ENCODE measurements around the gene MGAT4B. TPM values are rescaled to one million over a fixed set of nuclear protein-coding genes. Genes with fewer than 3 reads are reported as not detected.

Gene MGAT4B
- total RNA-seq, 1 donor from 2014 or later, result 193 TPM

DNA sequence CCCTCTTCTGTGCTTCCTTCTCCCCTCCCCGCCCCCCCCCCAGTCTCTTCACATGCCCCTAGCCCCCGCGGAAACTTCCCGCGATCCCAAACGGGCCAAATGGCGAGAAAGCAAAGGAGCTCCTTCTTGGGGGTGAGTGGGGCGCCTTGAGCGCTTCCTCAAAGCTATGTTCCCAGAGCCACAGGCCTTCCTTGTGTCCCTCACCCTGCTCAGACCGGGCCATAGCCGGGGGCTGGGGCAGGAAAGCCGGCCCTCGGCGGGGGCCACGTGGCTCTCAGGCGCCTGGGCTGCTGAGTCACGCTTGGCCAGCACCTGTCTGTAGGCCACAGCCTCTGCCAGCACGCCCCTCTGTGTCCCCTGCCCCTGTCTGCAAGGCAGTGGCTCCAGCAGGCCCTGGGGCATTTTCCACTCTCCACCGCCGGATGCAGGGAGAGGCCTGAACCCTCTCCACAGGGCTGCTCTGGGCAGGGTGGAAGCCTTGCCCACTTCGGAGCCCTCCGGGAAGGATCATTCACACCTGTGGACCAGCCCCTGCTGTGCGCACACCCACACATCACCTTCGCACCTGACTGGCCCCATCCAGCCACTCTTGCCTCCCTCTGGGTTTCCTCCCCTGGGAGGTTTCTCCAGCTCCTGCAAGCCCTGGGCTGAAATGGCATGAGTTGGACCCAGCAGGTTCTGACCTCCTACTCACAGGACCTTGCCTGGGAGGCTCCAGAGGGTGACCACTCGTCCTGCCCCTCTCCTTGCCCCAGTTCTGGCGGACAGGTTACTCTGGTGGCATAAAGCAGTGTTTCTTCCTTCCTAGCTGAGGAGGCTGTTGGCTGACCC is 12.8 kb upstream of the MGAT4B start:
- Mint-ChIP-seq H3K27ac (ENCODE audit: unreplicated experiment) (peak overlapping the region; percentile 88), H3K27me3 (ENCODE audit: low read depth, unreplicated experiment) (no peaks in the 10 kb centered on the region), H3K9me3 (ENCODE audit: unreplicated experiment) (no peaks in the 10 kb centered on the region), H3K36me3 (ENCODE audit: low read depth, unreplicated experiment) (peaks cover 14% of the 10 kb centered on the region), H3K4me1 (ENCODE audit: low read depth, unreplicated experiment) (peaks cover 21% of the 10 kb centered on the region), H3K4me3 (ENCODE audit: unreplicated experiment) (no peak overlapping the region)
- no peaks in the 10 kb centered on the region for H3K27me3 ChIP-seq (ENCODE audit: insufficient read depth, low read length)
- H3K9ac ChIP-seq (ENCODE audit: low read length), result peak overlapping the region; percentile 97
- H3K4me1 ChIP-seq (ENCODE audit: insufficient read depth, low read length), result peaks cover 43% of the 10 kb centered on the region
- no peak overlapping the region for H3K4me3 ChIP-seq (ENCODE audit: insufficient read depth, low read depth, low read length)
- H2AFZ ChIP-seq (ENCODE audit: low read depth, low read length), result peak overlapping the region; percentile 68
- H3K79me2 ChIP-seq (ENCODE audit: insufficient read depth, low read length), result peaks cover 47% of the 10 kb centered on the region
- H3K9me3 ChIP-seq (ENCODE audit: insufficient read depth, low read depth, low read length), result no peaks in the 10 kb centered on the region
- FAIRE-seq, result no peak
- H3K36me3 ChIP-seq (ENCODE audit: insufficient read depth, low read length), result peaks cover 11% of the 10 kb centered on the region
- no peak for TF ChIP-seq EZH2 (IDR thresholded peaks at IDR 0.05; ENCODE audit: insufficient read depth, low read length)
- TF ChIP-seq, protein P1, sequence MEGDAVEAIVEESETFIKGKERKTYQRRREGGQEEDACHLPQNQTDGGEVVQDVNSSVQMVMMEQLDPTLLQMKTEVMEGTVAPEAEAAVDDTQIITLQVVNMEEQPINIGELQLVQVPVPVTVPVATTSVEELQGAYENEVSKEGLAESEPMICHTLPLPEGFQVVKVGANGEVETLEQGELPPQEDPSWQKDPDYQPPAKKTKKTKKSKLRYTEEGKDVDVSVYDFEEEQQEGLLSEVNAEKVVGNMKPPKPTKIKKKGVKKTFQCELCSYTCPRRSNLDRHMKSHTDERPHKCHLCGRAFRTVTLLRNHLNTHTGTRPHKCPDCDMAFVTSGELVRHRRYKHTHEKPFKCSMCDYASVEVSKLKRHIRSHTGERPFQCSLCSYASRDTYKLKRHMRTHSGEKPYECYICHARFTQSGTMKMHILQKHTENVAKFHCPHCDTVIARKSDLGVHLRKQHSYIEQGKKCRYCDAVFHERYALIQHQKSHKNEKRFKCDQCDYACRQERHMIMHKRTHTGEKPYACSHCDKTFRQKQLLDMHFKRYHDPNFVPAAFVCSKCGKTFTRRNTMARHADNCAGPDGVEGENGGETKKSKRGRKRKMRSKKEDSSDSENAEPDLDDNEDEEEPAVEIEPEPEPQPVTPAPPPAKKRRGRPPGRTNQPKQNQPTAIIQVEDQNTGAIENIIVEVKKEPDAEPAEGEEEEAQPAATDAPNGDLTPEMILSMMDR (IDR thresholded peaks at IDR 0.05; ENCODE audit: insufficient read depth, low read depth, low read length), result no peak
- H4K20me1 ChIP-seq (ENCODE audit: insufficient read depth, low read length), result peaks cover 38% of the 10 kb centered on the region
- H3K4me2 ChIP-seq (ENCODE audit: low read length), result peak overlapping the region; percentile 84
- peak; percentile 62 for DNase-seq (ENCODE audit: low read depth)
- peak overlapping the region; percentile 96 for H3K27ac ChIP-seq (ENCODE audit: low read depth, low read length)

DNA sequence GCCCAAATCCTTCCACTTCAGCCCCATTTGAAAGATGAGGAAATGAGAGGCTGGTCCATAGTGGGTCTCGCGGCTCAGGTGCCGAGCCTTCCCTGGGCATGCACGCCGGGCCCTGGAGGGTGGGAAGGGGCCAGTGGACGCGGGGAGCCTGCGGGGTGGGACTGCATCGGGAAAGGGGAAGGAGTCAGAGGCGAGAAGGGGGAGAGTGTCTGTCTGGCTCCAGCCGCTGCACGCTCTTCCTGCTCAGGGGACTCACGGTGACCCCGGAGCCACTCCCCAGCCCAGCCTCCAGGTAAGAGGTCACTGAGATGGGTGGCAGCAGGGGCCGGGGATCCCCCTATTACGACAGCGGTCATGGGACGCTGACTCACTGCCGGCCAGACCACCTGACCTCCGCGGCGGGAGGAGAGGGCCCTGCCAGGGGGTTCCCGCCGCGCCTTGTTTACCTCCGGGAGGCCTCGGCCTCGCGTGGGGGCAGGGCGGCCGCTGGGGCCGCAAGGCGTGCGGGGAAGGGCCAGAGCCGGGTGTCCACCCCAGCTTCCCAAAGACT is 12.2 kb upstream of the MGAT4B start:
- peak; percentile 85 for DNase-seq (ENCODE audit: low read depth)
- Mint-ChIP-seq H3K27me3 (ENCODE audit: low read depth, unreplicated experiment) (no peaks in the 10 kb centered on the region), H3K4me3 (ENCODE audit: unreplicated experiment) (peak overlapping the region; percentile 54), H3K4me1 (ENCODE audit: low read depth, unreplicated experiment) (peaks cover 20% of the 10 kb centered on the region), H3K9me3 (ENCODE audit: unreplicated experiment) (no peaks in the 10 kb centered on the region), H3K36me3 (ENCODE audit: low read depth, unreplicated experiment) (peaks cover 15% of the 10 kb centered on the region), H3K27ac (ENCODE audit: unreplicated experiment) (peak overlapping the region; percentile 96)
- peaks cover 40% of the 10 kb centered on the region for H3K79me2 ChIP-seq (ENCODE audit: insufficient read depth, low read length)
- peaks cover 43% of the 10 kb centered on the region for H3K4me1 ChIP-seq (ENCODE audit: insufficient read depth, low read length)
- H3K27ac ChIP-seq (ENCODE audit: low read depth, low read length), result peak overlapping the region; percentile 96
- H4K20me1 ChIP-seq (ENCODE audit: insufficient read depth, low read length), result peaks cover 31% of the 10 kb centered on the region
- H3K9ac ChIP-seq (ENCODE audit: low read length), result peak overlapping the region; percentile 97
- H2AFZ ChIP-seq (ENCODE audit: low read depth, low read length), result peak overlapping the region; percentile 33
- peaks cover 8% of the 10 kb centered on the region for H3K36me3 ChIP-seq (ENCODE audit: insufficient read depth, low read length)
- H3K27me3 ChIP-seq (ENCODE audit: insufficient read depth, low read length), result no peaks in the 10 kb centered on the region
- no peaks in the 10 kb centered on the region for H3K9me3 ChIP-seq (ENCODE audit: insufficient read depth, low read depth, low read length)
- no peak overlapping the region for H3K4me3 ChIP-seq (ENCODE audit: insufficient read depth, low read depth, low read length)
- peak overlapping the region; percentile 84 for H3K4me2 ChIP-seq (ENCODE audit: low read length)
- TF ChIP-seq, protein P1 (IDR thresholded peaks at IDR 0.05; ENCODE audit: insufficient read depth, low read depth, low read length), result no peak
- no peak for TF ChIP-seq EZH2 (IDR thresholded peaks at IDR 0.05; ENCODE audit: insufficient read depth, low read length)
- FAIRE-seq, result no peak
